ENCODE results near the gene S100A1.

DNA sequence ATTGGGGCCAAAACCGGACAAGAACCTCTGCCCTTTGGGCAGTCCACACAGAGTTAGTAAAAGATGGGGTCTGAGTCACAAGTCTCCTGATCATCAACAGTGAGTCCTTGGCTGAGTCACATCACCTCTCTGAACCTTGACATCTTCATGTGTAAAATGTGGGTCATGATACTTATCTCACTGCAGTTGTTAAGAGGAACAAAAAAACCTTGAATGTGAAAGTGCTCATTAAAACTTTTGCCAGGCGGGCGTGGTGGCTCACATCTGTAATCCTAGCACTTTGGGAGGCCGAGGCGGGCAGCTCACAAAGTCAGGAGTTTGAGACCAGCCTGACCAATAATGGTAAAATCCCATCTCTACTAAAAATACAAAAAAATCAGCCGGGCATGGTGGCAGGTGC, 31.0 kb upstream of the S100A1 start:
- TF ChIP-seq EP300 (IDR thresholded peaks at IDR 0.05) (no peak), POLR2A (IDR thresholded peaks at IDR 0.05) (no peak)
- TF ChIP-seq, protein P1, sequence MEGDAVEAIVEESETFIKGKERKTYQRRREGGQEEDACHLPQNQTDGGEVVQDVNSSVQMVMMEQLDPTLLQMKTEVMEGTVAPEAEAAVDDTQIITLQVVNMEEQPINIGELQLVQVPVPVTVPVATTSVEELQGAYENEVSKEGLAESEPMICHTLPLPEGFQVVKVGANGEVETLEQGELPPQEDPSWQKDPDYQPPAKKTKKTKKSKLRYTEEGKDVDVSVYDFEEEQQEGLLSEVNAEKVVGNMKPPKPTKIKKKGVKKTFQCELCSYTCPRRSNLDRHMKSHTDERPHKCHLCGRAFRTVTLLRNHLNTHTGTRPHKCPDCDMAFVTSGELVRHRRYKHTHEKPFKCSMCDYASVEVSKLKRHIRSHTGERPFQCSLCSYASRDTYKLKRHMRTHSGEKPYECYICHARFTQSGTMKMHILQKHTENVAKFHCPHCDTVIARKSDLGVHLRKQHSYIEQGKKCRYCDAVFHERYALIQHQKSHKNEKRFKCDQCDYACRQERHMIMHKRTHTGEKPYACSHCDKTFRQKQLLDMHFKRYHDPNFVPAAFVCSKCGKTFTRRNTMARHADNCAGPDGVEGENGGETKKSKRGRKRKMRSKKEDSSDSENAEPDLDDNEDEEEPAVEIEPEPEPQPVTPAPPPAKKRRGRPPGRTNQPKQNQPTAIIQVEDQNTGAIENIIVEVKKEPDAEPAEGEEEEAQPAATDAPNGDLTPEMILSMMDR (IDR thresholded peaks at IDR 0.05) = no peak
